ENCODE results near the gene FHIT. TPM values are rescaled to one million over a fixed set of nuclear protein-coding genes. Genes with fewer than 3 reads are reported as not detected.

FHIT gene
- total RNA-seq, 1 donor from 2014 or later = 16.1 TPM

DNA sequence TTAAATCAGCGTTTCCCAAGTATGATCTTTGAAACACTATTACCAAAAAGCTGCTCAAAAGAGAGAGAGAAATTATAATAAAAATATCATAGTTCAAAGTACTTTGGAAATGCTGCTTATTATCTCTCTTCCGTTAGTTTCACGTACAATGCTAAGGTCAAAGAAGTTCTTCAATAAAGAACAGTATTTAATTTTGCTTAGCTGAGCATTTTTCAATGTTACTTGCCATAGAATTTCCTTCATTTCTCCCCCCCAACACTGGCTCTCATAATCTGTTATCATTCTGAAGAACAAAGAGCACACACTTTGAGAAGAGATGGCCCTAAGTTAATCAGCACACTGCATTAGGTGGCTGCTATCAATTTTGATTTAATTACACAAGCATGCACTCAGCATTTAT lies 1360.6 kb downstream of the FHIT start:
- DNase-seq (ENCODE audit: low spot score, unreplicated experiment) = no peak
- H3K9me3 Mint-ChIP-seq (ENCODE audit: low read depth) = no peaks in the 10 kb centered on the region
- no peak overlapping the region for H3K27ac Mint-ChIP-seq
- H3K4me1 Mint-ChIP-seq (ENCODE audit: low read depth) = peaks cover 5% of the 10 kb centered on the region
- H3K4me3 Mint-ChIP-seq (ENCODE audit: low read depth) = no peak overlapping the region
- no peak for TF ChIP-seq CTCF (IDR thresholded peaks at IDR 0.05; ENCODE audit: unreplicated experiment)
- no peaks in the 10 kb centered on the region for H3K27me3 Mint-ChIP-seq
- H3K36me3 Mint-ChIP-seq (ENCODE audit: insufficient read depth) = no peaks in the 10 kb centered on the region

DNA sequence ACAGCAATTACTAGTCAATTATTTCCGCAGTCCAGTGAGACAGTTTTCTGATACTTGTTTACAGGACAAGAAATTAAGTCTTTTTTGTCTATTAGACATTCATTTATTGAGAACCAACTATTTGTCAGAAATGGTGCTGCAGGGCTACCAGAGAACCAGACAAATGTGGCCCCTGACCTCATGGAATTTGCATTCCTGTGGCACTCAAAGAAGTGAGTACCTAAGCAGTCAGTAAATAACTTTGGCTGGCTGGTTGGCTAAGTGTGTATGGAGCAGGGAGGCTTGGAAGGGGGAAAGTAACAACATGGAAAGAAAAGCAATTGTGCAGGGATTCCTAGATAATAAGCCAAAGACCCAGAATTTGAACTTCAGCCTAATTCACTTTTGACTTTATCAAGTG lies 1364.5 kb downstream of the FHIT start:
- Mint-ChIP-seq H3K4me3 (ENCODE audit: low read depth) (no peak overlapping the region), H3K36me3 (ENCODE audit: insufficient read depth) (no peaks in the 10 kb centered on the region), H3K4me1 (ENCODE audit: low read depth) (peaks cover 5% of the 10 kb centered on the region), H3K9me3 (ENCODE audit: low read depth) (no peaks in the 10 kb centered on the region), H3K27me3 (no peaks in the 10 kb centered on the region), H3K27ac (no peak overlapping the region)
- DNase-seq (ENCODE audit: low spot score, unreplicated experiment) = no peak
- no peak for TF ChIP-seq CTCF (IDR thresholded peaks at IDR 0.05; ENCODE audit: unreplicated experiment)

GRCh38 chr3:59885899-59886400 lies 1365.3 kb downstream of the FHIT start:
- no peaks in the 10 kb centered on the region for H3K27me3 Mint-ChIP-seq
- H3K4me1 Mint-ChIP-seq (ENCODE audit: low read depth) = peaks cover 5% of the 10 kb centered on the region
- no peak overlapping the region for H3K4me3 Mint-ChIP-seq (ENCODE audit: low read depth)
- no peaks in the 10 kb centered on the region for H3K9me3 Mint-ChIP-seq (ENCODE audit: low read depth)
- DNase-seq (ENCODE audit: low spot score, unreplicated experiment) = no peak
- TF ChIP-seq CTCF (IDR thresholded peaks at IDR 0.05; ENCODE audit: unreplicated experiment) = no peak
- H3K36me3 Mint-ChIP-seq (ENCODE audit: insufficient read depth) = no peaks in the 10 kb centered on the region
- H3K27ac Mint-ChIP-seq = no peak overlapping the region

DNA sequence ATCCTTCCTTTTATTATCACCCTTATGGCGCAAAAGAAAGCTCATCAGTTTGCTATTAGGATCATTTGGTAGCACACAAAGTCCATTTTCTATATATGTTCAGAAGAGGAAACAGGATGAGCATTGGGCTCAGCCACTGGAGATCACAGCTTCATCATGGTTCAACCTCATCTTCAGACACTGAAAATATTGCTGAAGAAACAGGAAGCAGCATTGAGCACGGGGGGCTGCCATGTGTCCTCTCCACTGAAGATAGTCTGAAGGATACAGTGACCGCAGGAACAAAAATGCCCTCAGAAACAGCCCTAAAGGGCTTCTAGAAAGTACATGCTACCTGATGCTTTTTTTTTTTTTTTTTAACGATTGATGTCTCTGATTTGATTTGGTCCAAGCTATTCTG lies 1366.2 kb downstream of the FHIT start:
- no peak for DNase-seq (ENCODE audit: low spot score, unreplicated experiment)
- Mint-ChIP-seq H3K27ac (no peak overlapping the region), H3K36me3 (ENCODE audit: insufficient read depth) (no peaks in the 10 kb centered on the region), H3K9me3 (ENCODE audit: low read depth) (no peaks in the 10 kb centered on the region), H3K4me1 (ENCODE audit: low read depth) (peaks cover 5% of the 10 kb centered on the region), H3K4me3 (ENCODE audit: low read depth) (no peak overlapping the region), H3K27me3 (no peaks in the 10 kb centered on the region)
- no peak for TF ChIP-seq CTCF (IDR thresholded peaks at IDR 0.05; ENCODE audit: unreplicated experiment)

DNA sequence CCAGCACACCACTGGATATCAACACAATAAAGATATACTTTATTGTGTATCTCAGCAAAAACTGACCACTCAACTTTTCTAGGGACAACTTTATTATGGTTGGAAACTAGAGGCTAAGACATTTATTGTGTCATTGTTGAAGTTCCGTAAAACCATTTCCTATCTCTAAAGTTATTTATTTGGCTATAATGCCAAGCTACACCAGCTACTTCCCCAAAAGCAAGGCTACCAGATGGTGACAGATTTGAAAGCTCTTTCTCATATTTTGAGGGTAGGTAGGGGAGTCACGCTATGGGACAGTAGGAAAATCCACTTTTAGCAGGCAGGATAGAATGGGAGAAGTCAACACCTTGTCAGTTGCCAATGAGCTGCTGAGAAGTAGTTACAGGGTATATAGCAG lies 1366.8 kb downstream of the FHIT start:
- Mint-ChIP-seq H3K27me3 (no peaks in the 10 kb centered on the region), H3K4me3 (ENCODE audit: low read depth) (no peak overlapping the region), H3K4me1 (ENCODE audit: low read depth) (peaks cover 5% of the 10 kb centered on the region), H3K36me3 (ENCODE audit: insufficient read depth) (no peaks in the 10 kb centered on the region), H3K27ac (no peak overlapping the region), H3K9me3 (ENCODE audit: low read depth) (no peaks in the 10 kb centered on the region)
- DNase-seq (ENCODE audit: low spot score, unreplicated experiment) = no peak
- no peak for TF ChIP-seq CTCF (IDR thresholded peaks at IDR 0.05; ENCODE audit: unreplicated experiment)
